ENCODE data around the gene MCM9.

MCM9 gene

GRCh38 chr6:118877806-118878205 is 57.2 kb downstream of the MCM9 start:
- no peak overlapping the region for H3K4me3 ChIP-seq (ENCODE audit: low read length)
- no peak for DNase-seq (ENCODE audit: low read depth)
- TF ChIP-seq CTCF (IDR thresholded peaks at IDR 0.05; ENCODE audit: insufficient read depth, low read depth, low read length, missing control alignments): no peak

GRCh38 chr6:118876814-118877213 is 58.1 kb downstream of the MCM9 start:
- no peak for TF ChIP-seq CTCF (IDR thresholded peaks at IDR 0.05; ENCODE audit: insufficient read depth, low read depth, low read length, missing control alignments)
- H3K4me3 ChIP-seq (ENCODE audit: low read length): no peak overlapping the region
- DNase-seq (ENCODE audit: low read depth): peak; percentile 24

GRCh38 chr6:118876198-118876597 is 58.8 kb downstream of the MCM9 start:
- no peak overlapping the region for H3K4me3 ChIP-seq (ENCODE audit: low read length)
- DNase-seq (ENCODE audit: low read depth): peak; percentile 42
- no peak for TF ChIP-seq CTCF (IDR thresholded peaks at IDR 0.05; ENCODE audit: insufficient read depth, low read depth, low read length, missing control alignments)

- TF ChIP-seq CTCF (IDR thresholded peaks at IDR 0.05; ENCODE audit: insufficient read depth, low read depth, low read length, missing control alignments): no peak
- no peak overlapping the region for H3K4me3 ChIP-seq (ENCODE audit: low read length)
- no peak for DNase-seq (ENCODE audit: low read depth)
Observed at GRCh38 chr6:118875672-118876071, 59.3 kb downstream of the MCM9 start.

GRCh38 chr6:118873239-118873638 is 61.7 kb downstream of the MCM9 start:
- no peak overlapping the region for H3K4me3 ChIP-seq (ENCODE audit: low read length)
- no peak for TF ChIP-seq CTCF (IDR thresholded peaks at IDR 0.05; ENCODE audit: insufficient read depth, low read depth, low read length, missing control alignments)
- no peak for DNase-seq (ENCODE audit: low read depth)

- H3K4me3 ChIP-seq (ENCODE audit: low read length): no peak overlapping the region
- no peak for DNase-seq (ENCODE audit: low read depth)
- no peak for TF ChIP-seq CTCF (IDR thresholded peaks at IDR 0.05; ENCODE audit: insufficient read depth, low read depth, low read length, missing control alignments)
Observed at GRCh38 chr6:118872726-118873125, 62.2 kb downstream of the MCM9 start.

GRCh38 chr6:118872318-118872717 is 62.6 kb downstream of the MCM9 start:
- H3K4me3 ChIP-seq (ENCODE audit: low read length): no peak overlapping the region
- no peak for TF ChIP-seq CTCF (IDR thresholded peaks at IDR 0.05; ENCODE audit: insufficient read depth, low read depth, low read length, missing control alignments)
- no peak for DNase-seq (ENCODE audit: low read depth)

Measured in epithelial cell of esophagus (primary cell).